GM10847 (cell line): ENCODE results near the gene TPCN2.

Source experiments
- POLR2A ChIP-seq: IDR thresholded peaks from 2 replicates; pipeline ENCODE4 v1.6.1; 2011; ENCODE audit not compliant: insufficient read length; ENCODE audit errors: extremely low read depth

Gene TPCN2

DNA sequence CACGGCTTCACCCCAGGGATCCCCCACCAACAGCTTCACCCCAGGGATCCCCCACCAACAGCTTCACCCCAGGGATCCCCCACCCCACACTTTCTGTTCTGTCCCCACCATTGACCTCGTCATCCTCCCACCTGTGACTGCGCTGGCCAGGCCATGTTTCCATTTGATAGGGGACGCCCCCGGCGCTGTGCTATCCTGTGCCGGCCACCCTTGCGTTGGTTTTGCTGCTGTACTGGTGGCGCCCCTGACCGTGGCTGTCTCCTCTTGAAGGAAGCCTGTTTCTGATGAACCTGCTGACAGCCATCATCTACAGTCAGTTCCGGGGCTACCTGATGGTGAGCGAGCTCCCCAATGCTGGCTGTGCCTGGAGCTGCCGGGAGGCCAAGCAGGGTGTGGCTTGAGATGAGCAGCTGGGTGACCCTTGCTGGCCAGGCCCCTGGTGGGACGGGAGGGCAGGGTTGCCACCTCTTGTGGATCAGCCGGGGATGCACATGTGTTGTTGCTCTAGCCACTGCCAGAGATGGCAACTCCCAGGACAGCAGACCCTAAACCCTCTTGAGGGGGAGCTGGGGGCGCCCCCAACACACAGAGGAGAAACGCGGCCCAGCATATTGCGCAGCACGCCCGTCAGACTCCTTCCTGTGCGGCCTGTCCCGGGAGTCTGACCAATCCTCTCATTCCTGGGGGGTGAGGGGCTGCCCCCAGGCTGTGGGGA is 22.5 kb downstream of the TPCN2 start:
- TF ChIP-seq POLR2A, result no peak

DNA sequence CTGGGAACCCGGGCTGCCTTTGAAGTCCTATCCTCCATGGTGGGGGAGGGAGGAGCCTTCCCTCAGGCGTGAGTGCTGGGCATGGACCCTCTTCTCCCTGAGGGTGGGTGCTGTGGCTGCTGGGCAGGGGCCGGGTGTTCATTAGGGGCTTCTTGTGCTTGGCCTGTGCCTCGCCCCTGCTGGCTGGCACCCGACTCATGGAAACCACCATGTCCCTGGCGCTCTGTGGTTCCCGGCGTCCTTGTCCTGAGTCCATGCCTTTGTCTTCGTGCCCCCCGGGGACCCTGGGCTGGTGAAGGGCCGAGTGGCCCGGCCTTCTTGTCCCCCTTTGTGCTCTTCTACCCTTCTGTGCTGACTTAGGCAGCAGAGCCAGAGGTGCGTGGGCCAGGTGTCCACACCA is 23.2 kb downstream of the TPCN2 start:
- TF ChIP-seq POLR2A, result no peak

DNA sequence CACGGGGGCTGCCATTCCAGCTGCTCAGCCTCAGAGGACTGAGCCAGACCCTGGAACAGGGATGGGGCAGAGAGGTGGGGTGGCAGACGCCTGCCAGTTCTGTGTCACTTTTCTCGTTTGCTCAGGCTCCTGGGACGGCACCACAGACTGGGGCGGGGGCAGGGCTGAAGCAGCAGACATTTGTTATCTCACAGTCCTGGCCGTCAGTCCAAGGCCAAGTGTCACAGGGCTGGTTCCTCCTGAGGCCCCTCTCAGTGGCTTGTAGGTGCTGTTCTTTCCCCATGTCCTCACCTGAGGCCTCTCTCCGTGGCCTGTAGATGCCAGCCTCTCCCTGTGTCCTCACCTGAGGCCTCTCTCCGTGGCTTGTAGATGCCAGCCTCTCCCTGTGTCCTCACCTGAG is 24.7 kb downstream of the TPCN2 start:
- no peak for TF ChIP-seq POLR2A

DNA sequence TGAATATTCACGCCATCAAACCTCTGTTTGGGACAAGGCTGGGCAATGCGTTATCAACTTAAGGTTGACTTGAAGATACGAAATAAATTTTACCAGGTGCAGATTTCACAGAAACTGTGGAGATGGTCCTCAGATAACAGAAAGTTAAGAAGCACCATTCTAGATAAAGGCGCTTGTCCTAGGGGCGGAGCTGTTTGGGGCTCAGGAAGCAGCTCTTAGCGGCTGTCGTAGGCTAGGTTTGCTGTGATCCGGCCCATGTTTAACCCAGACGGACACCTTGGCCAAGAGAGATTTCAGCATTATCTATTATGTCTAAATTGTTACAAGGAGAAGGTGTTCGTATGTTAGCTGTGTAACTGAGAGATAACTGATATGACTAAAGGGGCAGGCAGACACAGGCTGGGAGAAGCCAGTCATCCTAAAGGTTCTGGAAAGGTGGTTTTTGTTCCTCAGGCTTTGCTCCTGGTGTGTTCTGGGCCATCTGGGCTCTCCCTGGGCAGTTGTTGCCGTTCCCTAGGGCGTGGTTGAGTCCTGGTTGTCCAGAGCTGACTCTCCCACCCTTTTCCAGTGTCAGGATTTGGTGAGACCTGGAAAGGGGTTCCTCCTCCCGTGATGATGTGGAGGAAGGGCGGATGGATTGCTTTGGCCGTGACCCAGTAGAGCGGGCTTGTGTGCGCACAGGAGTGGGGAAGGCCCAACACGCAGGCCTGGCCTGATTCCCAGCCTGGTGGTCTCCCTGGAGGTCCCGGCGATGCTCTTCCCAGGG is 25.8 kb downstream of the TPCN2 start:
- TF ChIP-seq POLR2A, result no peak

DNA sequence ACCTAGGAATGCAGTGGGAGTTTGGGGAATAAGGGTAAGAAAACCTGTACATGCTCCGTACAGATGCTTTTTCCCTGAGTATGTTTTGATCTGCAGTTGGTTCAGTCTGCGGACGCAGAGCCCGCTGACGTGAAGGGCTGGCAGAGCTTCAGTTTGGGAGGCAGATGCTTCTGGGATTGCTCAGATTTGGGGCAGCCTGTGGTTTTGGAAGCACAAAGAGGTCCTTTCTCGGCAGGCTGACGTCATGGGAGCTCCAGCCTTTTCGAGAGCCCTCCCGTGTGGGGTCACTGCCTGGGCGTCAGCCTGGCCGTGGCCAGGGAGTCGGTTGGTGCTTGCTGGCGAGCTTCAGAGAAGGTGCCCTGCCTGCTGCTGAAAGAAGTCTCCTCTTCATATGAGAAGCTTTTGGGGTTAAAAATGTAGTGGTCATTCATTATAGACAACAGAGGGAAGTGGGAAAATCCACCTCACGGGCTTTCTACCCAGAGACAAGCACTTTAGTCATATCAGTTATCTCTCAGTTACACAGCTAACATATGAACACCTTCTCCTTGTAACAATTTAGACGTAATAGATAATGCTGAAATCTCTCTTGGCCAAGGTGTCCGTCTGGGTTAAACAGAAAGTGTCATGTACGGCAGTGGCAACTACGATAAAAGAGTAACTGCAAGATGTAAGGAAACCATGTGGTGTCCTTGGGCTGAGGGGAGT is 26.8 kb downstream of the TPCN2 start:
- no peak for TF ChIP-seq POLR2A

DNA sequence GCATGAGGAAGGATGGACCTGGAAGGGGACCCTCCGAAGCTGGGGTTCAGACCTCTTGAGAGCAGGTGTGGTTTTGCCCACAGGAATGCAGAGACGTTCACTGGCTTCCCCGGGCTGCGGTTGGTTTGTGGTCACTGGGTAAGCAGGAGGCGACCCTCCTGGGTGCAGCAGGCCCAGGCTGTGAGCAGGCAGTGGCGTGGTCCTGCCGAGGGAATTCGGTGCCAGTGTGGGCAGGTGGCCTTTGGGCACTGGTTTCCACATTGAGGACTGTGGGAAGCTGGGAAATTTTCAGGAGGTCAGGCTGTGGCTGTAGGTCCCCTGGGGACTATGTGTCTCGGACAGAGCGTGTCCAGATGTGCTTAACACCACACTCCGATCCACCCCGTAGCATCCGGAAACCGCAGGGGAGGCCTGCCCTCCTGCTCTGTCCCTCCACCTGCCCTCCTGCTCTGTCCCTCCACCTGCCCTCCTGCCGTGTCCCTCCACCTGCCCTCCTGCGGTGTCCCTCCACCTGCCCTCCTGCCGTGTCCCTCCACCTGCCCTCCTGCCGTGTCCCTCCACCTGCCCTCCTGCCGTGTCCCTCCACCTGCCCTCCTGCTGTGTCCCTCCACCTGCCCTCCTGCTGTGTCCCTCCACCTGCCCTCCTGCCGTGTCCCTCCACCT is 27.5 kb downstream of the TPCN2 start:
- TF ChIP-seq POLR2A, result no peak

DNA sequence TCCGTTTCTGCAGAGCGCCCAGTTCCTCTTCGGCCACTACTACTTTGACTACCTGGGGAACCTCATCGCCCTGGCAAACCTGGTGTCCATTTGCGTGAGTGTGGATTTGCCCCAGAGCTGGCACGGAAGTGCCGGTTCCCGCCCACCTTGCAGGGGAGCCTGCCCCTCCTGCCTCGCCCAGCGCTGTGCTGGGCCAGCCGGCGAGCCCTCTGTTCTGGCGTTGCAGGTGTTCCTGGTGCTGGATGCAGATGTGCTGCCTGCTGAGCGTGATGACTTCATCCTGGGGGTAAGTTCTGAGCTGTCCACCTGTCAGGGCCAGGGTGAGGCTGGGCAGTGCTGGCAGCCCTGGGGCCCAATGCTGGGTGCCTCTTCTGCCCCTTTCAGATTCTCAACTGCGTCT is 29.8 kb downstream of the TPCN2 start:
- no peak for TF ChIP-seq POLR2A

DNA sequence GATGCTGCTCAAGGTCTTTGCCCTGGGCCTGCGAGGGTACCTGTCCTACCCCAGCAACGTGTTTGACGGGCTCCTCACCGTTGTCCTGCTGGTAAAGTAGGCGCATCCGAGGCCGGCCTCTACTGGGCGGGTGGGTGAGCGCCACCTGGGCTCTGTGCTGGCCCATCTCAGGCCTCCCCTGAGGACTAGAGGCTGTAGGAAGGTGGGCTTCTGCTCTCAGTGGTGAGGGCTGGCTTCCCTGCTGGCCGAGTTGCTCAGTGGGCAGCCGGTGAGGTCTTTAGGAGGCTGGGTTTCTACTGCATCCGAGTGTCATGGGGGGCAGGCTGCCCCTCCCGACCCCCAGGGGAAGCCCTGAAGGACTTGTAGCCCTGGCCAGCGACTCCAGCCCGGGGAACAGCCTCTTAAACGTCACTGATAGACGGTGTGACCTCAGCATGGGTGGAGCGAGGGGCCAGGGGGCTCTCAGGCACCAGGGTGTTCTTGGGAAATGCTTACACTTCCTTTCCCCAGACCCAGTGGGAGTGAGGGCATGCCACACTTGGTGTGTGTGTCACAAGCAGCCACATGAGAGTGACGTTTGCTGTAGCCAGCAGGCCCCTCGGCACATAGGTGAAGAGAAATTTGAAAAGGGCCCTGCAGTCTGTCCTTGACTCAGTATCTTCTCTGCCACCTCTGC is 30.3 kb downstream of the TPCN2 start:
- TF ChIP-seq POLR2A, result no peak

DNA sequence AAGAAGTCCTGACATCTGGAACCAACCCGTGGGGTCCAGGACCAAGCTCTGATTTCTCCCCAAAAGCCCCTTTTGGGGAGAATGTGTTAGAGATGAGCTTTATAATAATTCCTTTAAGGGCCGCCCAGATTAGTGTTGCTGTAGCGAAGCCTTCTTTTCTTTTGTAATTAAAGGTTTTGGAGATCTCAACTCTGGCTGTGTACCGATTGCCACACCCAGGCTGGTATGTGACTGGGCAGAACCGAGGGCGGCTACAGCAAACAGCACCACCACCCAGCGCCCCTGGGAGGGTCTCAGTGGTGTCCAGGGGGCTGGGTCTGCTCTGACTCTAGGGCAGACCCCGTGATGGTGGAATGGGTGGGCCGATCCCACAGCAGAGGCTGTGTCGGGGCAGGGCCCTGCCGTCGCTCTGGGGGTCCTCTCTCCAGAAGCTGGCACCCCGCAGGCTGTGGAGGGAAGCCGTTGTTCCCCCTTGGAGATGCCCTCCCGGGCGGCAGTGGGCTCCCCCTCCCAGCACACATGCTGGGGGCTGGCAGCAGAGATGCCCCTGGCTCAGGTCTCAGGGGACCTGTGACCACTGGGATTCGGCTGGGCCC is 31.0 kb downstream of the TPCN2 start:
- no peak for TF ChIP-seq POLR2A

DNA sequence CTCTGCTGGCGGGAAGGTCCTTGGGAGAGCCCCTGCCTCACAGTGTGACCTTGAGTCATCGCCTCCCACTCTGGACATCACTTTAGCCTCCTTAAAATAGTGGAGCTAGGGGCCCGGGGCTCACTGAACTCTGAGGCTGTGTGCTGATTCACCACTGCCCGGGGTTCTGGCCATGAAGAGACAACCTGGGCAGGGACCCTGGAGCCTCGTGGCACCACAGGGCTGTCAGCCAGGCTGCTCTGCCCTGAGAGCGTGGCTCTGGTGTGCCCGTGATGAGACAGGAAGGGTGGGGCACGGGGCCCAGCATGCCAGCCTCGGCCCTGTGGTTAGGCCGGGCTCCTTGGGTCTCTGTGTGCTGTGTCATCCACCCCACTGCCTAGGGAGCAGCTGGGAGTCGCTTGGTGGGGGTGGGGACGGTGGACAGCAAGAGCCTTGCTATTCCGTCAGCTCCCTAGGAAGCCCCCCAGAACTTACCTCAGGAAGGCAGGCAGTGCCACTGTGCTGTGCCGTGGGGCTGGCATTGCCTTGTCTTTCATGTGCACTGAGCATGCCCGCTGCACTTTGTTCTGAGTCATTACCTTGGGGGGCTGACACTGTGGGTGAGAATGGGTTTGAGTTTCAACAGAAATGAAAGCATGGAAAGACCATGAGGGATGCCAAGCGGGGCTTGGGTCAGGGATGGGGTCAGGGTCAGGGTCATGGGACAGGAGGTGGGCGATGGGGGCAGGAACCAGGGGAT is 31.7 kb downstream of the TPCN2 start:
- no peak for TF ChIP-seq POLR2A

DNA sequence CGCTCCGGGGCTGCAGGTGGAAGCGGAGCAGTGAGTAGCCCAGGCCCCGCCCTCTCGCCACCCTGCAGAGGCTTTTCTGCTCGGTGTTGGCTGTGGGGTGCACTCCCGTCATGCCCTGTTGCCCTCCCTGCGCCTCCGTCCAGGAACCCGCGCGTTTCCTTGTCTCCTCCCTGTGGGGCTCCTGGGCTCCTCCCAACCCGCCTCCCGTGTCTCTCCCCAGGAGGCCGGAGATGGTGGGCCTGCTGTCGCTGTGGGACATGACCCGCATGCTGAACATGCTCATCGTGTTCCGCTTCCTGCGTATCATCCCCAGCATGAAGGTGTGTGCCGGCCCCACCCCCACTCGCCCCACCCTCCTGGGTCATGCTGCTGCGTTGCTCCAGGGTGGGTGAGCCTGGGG is 32.4 kb downstream of the TPCN2 start:
- no peak for TF ChIP-seq POLR2A

DNA sequence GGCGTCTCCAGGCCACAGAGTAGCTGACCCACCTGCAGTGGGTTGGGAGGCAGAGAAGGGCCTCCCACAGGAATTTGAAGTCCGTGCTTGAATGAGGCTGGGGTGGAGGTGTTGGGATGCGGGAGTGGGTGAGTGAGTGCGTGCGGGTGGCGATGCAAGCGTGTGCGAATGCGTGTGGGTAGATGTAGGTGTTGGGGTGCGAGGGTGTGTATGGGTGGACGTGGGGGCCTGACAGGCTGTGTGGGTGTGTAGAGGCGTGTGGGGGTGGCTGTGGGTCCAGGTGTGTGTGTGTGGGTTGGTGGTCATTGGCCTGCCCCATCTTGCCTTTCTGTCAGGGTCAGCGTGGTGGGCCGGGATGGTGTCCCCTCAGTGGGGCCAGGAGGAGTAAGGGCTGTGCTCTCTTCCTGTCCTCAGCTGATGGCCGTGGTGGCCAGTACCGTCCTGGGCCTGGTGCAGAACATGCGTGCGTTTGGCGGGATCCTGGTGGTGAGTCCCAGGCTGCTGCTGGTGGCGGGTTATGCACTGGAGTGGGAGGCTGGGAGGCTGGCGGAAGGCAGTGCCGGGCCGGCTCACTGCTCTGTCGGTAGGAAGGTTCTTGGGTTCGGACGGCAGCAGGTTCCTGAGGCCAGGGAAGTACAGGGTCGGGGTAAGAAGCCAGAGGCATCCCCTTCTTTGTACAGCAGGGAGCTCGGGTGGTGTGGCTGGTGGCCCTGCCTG is 35.0 kb downstream of the TPCN2 start:
- no peak for TF ChIP-seq POLR2A

DNA sequence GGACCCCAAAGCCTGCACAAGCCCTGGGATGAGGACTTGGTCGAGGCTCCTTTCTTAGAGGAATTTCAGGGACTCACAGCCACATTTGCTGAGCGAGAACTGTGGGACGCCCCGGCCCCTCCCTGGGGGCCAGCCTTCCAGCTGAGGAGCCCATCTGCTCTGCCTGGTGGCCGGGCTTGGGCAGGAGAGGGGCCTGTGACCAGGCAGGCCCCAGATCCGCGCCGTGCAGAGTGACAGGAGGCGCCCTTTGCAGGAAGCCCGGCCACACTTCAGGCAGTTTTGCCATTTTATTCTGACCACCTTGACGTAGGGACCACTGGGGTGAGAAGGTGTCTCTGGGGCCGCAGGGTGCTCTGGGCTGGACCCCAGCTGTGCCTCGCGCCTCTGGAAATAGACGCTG is 35.6 kb downstream of the TPCN2 start:
- no peak for TF ChIP-seq POLR2A
